Cardiac fibroblast (primary cell): ENCODE measurements around the gene WDR59.

Experiments
- DNase-seq, 2 donors: peaks; one replicate each; pipeline versions ENCODE4 v3.0.0 to v3.0.0-alpha.2; 2010; ENCODE audit warnings: low read depth in 2 of 2
- H3K4me3 ChIP-seq, 2 donors: replicated peaks in 1 of 2; 1 replicate in 1 of 2; 2 replicates in 1 of 2; pipeline ENCODE4 v1.5.1; 2011; ENCODE audit warnings: low read depth in 2 of 2, low read length in 2 of 2, mild to moderate bottlenecking in 2 of 2, moderate library complexity in 1 of 2
- TF ChIP-seq, protein P1 (sequence below): IDR thresholded peaks from one replicate; pipeline ENCODE4 v1.5.1; 2011; ENCODE audit warnings: low read depth, mild to moderate bottlenecking, low read length, inconsistent platforms

WDR59 gene

GRCh38 chr16:74903901-74904678 lies 80.8 kb downstream of the WDR59 start:
- no peak for DNase-seq
- TF ChIP-seq, protein P1, sequence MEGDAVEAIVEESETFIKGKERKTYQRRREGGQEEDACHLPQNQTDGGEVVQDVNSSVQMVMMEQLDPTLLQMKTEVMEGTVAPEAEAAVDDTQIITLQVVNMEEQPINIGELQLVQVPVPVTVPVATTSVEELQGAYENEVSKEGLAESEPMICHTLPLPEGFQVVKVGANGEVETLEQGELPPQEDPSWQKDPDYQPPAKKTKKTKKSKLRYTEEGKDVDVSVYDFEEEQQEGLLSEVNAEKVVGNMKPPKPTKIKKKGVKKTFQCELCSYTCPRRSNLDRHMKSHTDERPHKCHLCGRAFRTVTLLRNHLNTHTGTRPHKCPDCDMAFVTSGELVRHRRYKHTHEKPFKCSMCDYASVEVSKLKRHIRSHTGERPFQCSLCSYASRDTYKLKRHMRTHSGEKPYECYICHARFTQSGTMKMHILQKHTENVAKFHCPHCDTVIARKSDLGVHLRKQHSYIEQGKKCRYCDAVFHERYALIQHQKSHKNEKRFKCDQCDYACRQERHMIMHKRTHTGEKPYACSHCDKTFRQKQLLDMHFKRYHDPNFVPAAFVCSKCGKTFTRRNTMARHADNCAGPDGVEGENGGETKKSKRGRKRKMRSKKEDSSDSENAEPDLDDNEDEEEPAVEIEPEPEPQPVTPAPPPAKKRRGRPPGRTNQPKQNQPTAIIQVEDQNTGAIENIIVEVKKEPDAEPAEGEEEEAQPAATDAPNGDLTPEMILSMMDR, result no peak
- no peak overlapping the region for H3K4me3 ChIP-seq

GRCh38 chr16:74903120-74903519 lies 81.8 kb downstream of the WDR59 start:
- TF ChIP-seq, protein P1, result no peak
- peak in 1 of 2 donors; percentile 5 for DNase-seq
- H3K4me3 ChIP-seq, result no peak overlapping the region

DNA sequence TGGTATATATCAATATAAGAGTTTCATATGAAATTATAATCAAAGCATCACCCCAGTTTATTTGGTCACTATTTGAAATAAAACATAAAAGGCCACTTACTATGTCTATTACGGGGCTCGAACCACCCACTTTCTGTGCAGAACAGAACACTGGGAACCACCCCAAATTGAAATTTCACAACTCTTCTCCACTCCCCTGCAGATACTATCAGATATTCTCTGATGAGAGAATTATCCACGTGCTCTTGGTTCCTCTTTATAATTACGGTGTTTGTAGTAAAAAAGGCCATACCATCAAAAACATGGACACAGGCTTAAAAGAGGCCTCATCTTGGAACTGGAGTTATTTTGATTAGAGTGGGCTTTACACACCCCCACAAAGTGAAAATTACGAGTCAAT lies 82.8 kb downstream of the WDR59 start:
- H3K4me3 ChIP-seq, result no peak overlapping the region
- TF ChIP-seq, protein P1, result no peak
- no peak for DNase-seq

- no peak for DNase-seq
- no peak overlapping the region for H3K4me3 ChIP-seq
- TF ChIP-seq, protein P1, result no peak
Measured at GRCh38 chr16:74901606-74902005, 83.3 kb downstream of the WDR59 start.

GRCh38 chr16:74899816-74900215 lies 85.1 kb downstream of the WDR59 start:
- no peak for DNase-seq
- TF ChIP-seq, protein P1, result no peak
- H3K4me3 ChIP-seq, result no peak overlapping the region

DNA sequence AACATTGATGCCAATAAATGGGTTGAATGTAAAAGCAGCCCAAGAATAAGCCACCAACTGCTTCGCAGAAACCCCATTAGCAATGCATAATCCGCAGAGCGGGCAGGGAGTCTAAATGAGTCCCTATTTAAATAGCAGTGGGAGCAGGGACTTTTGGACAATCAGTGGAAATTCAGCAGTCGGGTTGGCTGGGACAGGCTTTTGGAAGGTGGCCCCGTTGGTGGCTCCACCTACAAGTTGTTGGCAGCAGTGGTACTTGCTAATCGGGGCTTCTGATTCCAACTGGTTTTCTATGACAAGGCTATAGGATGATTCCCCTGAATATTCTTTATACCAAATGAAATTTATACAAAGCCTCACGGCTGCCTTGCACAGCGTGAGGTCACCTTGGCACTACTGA lies 86.3 kb downstream of the WDR59 start:
- no peak for DNase-seq
- H3K4me3 ChIP-seq, result no peak overlapping the region
- TF ChIP-seq, protein P1, result no peak
